Ovary (tissue), 3 donors: ENCODE results near the gene PSMD1.

Experiments used
- CTCF ChIP-seq, 3 donors: fragments of 450-650 bp in 2 of 3; fragments of 200-600 bp in 1 of 3; IDR thresholded peaks; one replicate each; pipeline versions ENCODE4 v1.5.1 to v1.8.0; 2016 to 2022; ENCODE audit warnings: antibody characterized with exemption in 3 of 3, mild to moderate bottlenecking in 1 of 3
- POLR2A ChIP-seq: fragments of 450-650 bp; IDR thresholded peaks from one replicate; pipeline ENCODE4 v1.6.1; 2017; ENCODE audit warnings: antibody characterized with exemption, mild to moderate bottlenecking, moderate library complexity
- donor health status: DM: no; HTN: no; CAD: no.

GRCh38 chr2:231187736-231188505 lies 131.3 kb downstream of the PSMD1 start:
- no peak for TF ChIP-seq CTCF (IDR thresholded peaks at IDR 0.05)
- no peak for TF ChIP-seq POLR2A
